Measurements from ENCODE around the gene SMARCB1.

SMARCB1 gene

GRCh38 chr22:23803001-23803819, 16.4 kb downstream of the SMARCB1 start:
- no peak for DNase-seq (ENCODE audit: low read depth, low spot score)

GRCh38 chr22:23804781-23805291, 18.1 kb downstream of the SMARCB1 start:
- DNase-seq (ENCODE audit: low read depth, low spot score), result no peak

GRCh38 chr22:23806837-23807236, 20.1 kb downstream of the SMARCB1 start:
- DNase-seq (ENCODE audit: low read depth, low spot score), result no peak

GRCh38 chr22:23812378-23812777, 25.6 kb downstream of the SMARCB1 start:
- DNase-seq (ENCODE audit: low read depth, low spot score), result no peak

- DNase-seq (ENCODE audit: low read depth, low spot score), result no peak
Measured at GRCh38 chr22:23815541-23816155, 28.9 kb downstream of the SMARCB1 start.

GRCh38 chr22:23816156-23816976, 29.6 kb downstream of the SMARCB1 start:
- no peak for DNase-seq (ENCODE audit: low read depth, low spot score)

- no peak for DNase-seq (ENCODE audit: low read depth, low spot score)
Measured at GRCh38 chr22:23817146-23817545, 30.4 kb downstream of the SMARCB1 start.

GRCh38 chr22:23818541-23818940, 31.8 kb downstream of the SMARCB1 start:
- no peak for DNase-seq (ENCODE audit: low read depth, low spot score)

- DNase-seq (ENCODE audit: low read depth, low spot score), result no peak
Measured at GRCh38 chr22:23820748-23821211, 34.0 kb downstream of the SMARCB1 start.

GRCh38 chr22:23822101-23822671, 35.4 kb downstream of the SMARCB1 start:
- no peak for DNase-seq (ENCODE audit: low read depth, low spot score)

- no peak for DNase-seq (ENCODE audit: low read depth, low spot score)
Measured at GRCh38 chr22:23823331-23823791, 36.6 kb downstream of the SMARCB1 start.

GRCh38 chr22:23824476-23825245, 37.9 kb downstream of the SMARCB1 start:
- DNase-seq (ENCODE audit: low read depth, low spot score), result no peak

GRCh38 chr22:23825246-23825905, 38.6 kb downstream of the SMARCB1 start:
- no peak for DNase-seq (ENCODE audit: low read depth, low spot score)

- no peak for DNase-seq (ENCODE audit: low read depth, low spot score)
Measured at GRCh38 chr22:23826510-23827350, 40.0 kb downstream of the SMARCB1 start.

GRCh38 chr22:23827351-23827995, 40.7 kb downstream of the SMARCB1 start:
- no peak for DNase-seq (ENCODE audit: low read depth, low spot score)

GRCh38 chr22:23828800-23829680, 42.3 kb downstream of the SMARCB1 start:
- DNase-seq (ENCODE audit: low read depth, low spot score), result no peak

GRCh38 chr22:23829845-23830372, 43.1 kb downstream of the SMARCB1 start:
- DNase-seq (ENCODE audit: low read depth, low spot score), result no peak
